SU-DHL-6 (cell line): ENCODE results near the gene HAUS7.

Experiments
- CTCF ChIP-seq: fragments of 200-600 bp; sonication (generic); IDR thresholded peaks from one replicate; pipeline ENCODE4 v1.5.1; 2017; ENCODE audit warnings: antibody characterized with exemption, mild to moderate bottlenecking, low read length, moderate library complexity; ENCODE audit not compliant: insufficient read depth, poor library complexity, severe bottlenecking
- EZH2phosphoT487 ChIP-seq: fragments of 200-600 bp; sonication (generic), shearing (Covaris generic); conservative IDR thresholded peaks from 2 replicates; pipeline ENCODE4 v1.6.1; 2018; ENCODE audit warnings: mild to moderate bottlenecking, antibody characterized with exemption, low read length, moderate library complexity, mixed read lengths

- TF ChIP-seq CTCF = no peak
- TF ChIP-seq EZH2phosphoT487 = no peak
Measured at GRCh38 chrX:153442463-153442862, 27.9 kb downstream of the HAUS7 start.
